Occipital lobe (tissue), 2 donors: ENCODE data around the gene SKIDA1. TPM values are rescaled to one million over a fixed set of nuclear protein-coding genes. Genes with fewer than 3 reads are reported as not detected.
A peak's percentile ranks its signal among the peaks of the same experiment; 100 is the strongest.

Experiments
- DNase-seq: peaks from one replicate; lab custom pipeline; 2025; lab: John Stamatoyannopoulos, UW
- total RNA-seq: library from RNA; depleted of rRNA; stranded (reverse); fragments of >200 nt; gene quantifications from one replicate; pipeline ENCODE4 v1.2.3, GENCODE V29; 2014

Gene SKIDA1
- total RNA-seq, 1 donor from 2014 or later: 9.4 TPM

DNA sequence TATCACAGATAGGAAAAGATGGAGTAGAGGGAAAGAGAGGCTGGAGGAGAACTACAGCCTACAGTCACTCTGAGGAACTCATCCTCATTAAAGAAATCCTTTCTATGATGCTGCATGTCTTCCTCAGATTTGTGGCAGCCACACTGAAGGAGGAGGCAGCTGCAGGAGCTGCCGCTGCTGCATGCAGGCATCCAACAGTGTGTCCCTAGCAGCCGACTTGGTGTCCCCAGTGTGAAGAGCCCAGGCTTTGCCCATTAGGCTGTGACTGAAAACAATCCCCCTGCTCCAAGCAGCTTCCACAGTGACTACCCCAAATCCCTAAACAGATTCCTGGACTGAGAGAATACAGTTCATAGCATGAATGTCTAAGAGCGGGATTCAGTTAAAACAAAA is 23.1 kb downstream of the SKIDA1 start:
- no peak for DNase-seq

DNA sequence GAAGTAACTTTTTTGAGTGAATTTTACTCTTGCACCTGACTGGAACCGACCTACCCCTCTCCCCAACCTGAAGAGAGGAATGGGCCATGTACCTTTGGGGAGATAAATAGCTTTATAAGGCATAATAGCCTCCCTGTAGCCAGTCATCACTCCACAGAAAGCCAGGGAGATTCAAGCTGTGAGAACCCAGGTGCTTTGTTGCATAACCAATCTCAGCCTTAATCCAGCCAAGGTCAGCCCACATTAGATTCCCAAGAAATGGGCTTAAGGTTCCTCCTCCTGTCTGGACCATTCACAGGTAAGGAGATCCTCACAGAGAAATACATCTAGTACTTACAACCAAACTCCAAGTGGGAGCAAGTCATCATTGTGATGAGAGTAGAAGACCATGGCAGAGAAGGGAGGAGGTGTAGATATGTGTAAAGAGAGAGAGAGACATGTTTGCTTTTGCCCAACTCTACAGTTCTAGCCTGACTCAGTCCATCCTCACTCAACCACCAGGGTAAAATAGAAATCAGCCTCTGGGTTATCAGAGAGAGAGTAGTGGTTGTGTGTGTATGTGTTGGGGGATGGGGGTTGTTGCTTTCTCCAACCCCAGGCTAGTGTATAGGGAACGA is 23.6 kb downstream of the SKIDA1 start:
- no peak for DNase-seq

DNA sequence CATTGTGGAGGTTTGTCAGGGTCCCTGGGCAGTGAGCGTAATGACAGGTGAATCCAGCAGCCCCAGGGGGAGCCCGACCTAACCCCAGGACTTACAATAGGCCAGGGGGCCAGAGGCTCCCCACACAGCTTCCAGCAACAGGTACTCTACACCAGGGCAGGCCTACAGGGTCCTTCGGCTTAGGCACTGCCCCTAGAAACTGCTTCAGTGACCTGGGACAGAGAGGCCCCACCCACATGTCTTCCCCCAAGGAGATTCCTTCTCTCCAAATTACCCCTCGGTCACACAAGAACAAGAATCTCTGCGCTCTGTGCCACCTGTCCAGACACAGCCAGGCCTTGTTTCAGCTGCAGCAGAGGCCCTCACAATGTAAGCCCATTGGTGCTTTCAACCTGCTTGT is 24.4 kb downstream of the SKIDA1 start:
- no peak for DNase-seq

DNA sequence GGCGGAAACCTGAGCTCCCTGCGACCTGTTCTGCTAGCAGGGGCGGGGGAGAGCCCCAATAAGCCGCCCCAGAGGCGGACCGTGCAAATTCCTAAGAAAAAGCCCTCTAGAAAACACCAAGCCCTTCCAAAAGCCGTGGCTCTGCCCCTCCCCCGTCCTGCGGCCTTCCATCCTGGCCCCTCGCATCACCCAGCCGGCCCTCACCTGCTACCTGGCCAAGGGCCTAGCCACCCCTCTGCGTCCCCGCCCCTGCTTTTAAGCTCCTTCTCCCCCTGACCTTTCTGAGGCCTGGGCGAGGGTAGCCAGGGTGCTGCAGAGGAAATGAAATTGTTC is 24.9 kb downstream of the SKIDA1 start:
- DNase-seq: no peak

DNA sequence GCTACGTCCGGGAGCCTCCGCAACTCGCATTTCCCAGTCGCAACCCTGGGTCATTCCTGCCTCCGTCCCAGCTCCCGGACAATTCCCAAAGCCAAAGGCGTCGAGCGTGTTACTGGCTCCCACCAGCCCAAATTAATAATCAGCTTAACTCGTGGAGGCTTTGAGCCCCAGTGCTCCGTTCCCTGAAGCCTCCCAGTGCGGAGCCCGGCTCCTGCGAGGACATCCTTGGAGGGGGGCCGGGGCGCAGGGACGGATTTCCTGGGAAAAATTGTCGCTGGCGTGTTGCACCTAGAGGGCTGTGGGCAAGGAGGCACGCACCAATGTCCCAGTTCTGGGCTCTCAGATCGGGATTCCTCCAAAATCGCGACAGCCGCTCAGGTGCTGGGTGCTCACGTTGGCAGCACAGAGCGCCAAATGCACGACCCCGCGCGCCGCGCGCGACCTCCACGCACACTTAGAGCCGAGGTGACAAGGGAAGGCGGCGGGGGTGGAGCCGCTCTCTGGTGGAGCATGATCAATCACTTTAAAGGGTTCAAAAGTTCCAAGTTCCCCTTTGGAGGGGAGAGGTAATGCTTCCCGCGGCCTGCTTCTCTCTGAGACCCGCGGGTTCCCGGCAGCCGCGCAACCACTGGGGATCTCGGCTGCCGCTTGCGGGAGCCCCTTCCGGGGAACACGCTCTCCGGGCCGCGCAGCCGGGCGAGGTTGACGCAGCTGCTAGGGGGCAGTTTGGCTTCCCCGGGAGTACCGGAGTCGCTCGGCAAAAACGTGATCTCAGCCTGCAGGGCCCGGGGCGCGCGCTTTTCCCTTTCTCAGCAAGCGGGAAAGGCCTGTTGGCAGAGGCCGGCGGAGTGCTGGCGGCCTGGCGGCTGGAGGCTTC is 25.5 kb downstream of the SKIDA1 start:
- DNase-seq: no peak

DNA sequence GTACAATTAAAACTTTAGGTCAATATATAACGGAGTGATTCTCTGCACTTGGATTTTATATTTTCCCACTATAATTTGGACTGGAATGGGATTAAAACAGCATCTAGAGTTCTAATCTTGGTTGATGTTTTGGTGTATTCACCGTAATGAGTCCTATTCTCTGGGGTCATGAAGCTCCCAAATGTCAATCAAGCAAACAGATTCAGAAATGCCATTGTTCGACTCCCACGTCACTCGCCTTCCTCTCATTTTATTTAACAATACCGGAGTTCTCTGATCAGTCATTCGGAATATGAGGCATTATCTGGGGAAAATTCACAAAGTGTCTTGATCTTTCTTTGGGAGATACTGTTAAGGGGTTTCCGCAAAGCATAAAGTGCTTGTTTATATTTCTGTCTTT is 26.5 kb downstream of the SKIDA1 start:
- no peak for DNase-seq

DNA sequence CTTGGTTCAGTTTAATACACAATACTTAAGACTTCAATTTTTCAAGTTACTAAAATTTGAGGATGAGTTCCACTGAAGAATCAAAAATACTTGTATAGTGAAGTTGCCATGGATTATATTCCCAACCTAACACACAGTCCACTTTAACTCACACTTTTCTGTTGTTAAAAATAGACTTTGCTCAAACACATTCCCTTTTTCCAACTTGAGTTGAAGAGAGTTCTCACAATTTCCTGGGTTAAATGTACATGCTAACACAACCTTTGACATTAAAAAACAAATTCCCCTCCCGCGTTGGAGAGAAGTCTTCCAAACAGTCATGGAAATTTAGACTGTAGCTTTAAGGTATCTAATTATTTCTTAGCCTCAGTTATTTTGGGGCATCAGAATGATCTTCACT is 27.1 kb downstream of the SKIDA1 start:
- no peak for DNase-seq

DNA sequence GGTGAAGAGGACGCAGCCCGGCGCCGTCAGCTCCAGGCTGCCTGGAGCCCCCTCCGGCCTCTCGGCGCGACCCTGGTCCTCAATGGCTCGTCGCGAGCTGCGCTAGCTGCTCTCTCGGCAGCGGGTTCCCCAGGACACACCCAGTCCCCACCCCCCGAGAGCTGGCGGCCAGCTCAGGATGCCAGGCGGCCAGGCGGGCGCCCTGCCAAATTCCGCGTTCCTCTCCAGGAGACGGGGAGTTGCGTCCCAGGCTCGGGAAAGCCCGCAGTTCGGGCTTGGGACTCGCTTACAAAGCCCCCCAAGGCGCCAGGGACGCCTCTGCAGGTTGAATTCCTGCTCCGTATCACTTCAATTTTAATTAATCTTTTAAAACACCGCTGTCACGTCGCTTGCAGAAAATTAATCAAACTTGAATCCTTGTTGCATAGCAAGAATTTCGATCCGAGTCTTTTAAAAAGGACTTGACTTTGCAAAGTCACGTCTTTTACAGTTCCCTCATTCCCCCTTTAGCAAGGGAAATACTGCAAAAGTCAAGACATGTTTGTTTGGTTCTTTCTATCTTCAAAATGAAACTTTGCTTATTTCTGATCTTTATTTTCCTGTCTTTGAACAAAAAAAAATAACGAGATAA is 28.2 kb downstream of the SKIDA1 start:
- peak; percentile 68 for DNase-seq

DNA sequence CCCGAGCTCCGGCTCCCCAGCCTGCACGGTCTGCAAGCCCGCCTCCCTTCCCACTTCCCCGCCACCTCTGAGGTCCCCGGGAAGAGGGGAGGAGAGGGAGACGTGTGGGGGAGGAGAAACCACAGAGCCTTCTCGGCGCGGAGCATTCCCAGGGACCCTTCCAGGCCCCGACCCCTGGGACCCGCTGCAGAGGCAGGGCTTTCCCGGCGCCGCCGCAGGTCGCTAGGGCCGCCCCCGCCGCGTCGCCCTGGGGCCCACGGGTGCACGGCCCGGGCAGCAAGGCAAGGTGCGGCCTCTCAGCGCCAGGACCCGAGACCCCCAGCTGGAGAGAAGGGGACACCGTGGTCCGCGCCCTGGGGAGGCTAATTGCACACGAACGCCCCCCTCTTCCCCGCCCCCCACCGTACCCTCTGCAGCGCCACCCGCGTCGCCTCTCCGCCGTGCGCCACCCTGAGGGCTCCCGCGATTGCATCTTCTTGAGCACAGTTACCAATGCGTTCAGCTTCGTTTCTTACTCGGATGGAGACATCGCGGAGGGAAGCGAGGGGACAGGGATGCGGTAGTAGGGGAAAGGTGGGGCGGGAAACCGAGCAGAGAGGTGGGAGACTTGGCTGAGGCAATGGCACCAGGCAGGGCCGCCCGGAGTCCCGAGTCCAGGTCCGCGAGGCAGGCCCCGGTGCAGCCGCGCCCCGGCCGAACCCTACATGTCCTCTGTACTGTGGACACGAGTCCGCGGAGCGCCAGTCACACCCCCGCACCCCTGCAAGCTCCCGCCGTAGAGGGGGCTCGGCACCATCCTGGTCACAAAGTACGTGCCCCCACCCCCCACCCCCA is 28.9 kb downstream of the SKIDA1 start:
- peak; percentile 54 for DNase-seq

DNA sequence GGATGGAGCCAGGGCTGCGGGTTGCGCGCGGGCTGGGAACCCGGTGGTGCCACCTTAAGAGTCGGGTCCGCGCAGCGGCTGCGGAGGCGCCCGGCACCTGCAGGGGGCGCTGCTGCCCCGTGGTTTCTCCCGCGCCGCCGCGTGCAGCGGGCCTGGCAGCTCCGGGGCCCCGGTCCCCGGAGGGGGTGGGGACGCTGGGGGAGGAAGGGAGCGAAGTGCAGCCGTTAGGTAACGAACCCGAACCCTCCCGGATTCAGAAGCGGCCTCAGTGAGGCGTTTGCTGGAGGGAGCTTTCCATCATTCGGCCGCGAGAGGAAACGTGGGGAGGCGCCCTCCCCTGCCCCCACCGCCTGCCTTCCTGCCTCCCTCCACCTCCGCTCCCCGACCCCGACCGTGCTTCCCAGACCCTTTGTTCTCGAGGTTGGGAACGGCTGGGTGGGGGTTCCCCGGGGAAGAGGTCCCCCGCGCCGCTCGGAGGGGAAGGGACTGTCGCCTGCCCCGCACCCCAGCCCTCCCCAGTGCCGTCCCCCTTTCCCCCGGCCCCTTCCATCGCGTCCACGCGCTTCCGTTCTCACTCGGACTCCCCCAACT is 29.6 kb downstream of the SKIDA1 start:
- DNase-seq: peak; percentile 78

DNA sequence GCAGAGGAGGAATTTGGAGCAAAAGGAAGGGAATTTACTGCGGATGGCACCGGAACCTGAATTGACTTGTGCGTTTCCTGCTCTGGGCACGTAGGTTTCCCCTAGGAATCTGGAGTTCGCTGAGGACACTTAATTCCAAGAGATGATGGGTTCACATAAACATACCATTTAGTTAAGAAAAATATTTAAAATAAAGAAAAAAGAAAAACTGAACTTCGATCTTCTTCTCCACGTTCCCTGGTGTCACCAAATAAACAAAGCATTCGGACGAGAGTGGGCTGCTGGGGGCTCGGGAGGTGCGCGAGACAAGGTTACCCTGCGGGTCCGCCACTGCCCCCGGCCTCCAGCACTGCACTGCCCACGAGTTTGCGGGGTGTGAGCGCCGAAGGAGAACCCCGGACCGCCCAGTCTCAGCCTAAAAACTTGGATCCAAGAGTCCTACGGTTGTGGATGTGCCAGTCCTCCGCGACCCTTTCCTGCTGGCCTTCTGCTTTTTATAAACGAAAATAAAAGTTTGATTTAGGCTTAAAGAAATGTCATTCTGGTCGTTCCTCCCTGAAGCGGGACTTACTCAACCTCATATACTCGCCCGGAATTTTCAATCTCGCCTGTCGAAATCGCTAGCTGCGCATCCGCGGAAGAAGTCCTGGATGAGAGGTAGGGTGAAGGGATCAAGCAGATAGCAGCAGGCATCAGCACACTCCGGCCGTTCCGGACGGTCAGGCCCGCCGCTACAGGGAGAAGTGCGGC is 30.3 kb downstream of the SKIDA1 start:
- DNase-seq: no peak

DNA sequence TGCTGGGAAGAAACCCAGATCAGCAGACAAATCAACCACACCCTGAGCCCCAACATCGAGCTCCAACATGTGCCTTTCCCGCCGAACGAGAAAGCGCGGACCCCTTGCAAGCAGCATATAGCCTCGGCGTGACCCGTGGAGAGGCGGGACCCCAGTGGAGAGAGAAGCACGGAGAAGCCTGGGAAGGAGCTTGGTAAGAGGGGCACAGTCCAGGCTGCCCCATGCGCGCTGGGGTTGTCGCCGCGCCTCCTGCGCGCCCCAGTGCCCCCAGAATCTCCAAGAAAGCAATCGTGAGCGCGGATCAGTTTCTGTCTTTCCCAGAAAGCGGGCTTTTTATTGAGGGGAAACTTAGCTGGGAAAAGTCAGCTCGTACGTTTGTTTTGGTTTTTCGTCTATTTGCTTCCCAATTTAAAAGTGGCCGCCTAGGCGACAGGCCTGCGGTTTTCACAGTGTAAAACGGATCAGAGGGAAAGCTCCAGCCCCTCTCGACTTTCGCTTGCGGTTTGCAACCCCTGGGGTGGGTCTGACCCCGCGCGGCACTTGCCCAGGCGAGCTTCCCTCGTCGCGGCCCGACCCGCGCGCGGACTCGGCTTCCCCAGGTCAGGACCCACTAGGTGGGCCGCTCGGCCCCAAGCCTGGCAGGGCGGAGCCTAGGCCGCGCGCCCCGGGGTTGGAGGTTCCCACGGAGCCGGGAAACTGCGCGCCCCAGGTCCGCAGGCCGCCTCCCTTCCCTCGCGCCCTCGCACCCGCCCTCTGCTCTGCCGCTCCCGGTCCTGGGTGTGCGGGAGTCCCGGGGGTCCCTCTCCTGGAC is 31.1 kb downstream of the SKIDA1 start:
- DNase-seq: peak; percentile 35

DNA sequence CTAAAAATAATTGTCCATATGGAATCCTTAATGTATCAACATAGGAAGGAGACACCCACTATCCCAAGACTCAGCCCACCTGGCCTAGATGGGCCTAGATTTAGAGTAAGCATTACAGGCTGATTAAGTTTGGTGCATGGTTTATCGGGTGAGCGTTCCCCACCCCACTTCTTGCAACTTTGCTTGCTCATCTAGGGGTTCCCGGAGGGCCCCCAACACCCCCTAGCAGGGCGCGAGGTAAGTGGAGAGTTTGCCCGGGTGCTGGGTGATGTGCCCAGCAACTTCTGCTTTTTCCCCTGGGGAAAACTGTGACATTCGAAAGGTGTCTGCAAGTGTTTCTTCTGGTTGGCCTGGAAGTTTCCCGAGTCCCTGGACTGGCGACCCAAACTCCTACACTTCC is 31.7 kb downstream of the SKIDA1 start:
- DNase-seq: no peak

DNA sequence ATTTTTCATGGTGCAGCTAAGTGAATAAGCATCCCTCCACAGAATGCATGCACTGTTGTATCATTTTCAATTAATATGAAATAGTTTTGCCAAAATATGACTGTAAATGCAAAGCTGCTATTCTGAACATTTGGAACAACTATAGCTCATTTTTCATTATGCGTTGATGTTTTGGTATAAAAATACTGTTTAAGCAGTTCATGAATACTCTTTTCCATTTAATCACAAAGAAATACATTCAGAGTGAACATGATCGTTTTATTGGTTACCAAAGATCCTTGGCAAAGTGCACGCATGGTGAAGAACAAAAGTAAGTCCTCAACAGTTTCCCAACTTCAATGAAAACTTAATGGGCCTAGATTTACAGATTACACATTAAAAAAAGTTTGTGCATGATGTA is 33.1 kb downstream of the SKIDA1 start:
- no peak for DNase-seq

DNA sequence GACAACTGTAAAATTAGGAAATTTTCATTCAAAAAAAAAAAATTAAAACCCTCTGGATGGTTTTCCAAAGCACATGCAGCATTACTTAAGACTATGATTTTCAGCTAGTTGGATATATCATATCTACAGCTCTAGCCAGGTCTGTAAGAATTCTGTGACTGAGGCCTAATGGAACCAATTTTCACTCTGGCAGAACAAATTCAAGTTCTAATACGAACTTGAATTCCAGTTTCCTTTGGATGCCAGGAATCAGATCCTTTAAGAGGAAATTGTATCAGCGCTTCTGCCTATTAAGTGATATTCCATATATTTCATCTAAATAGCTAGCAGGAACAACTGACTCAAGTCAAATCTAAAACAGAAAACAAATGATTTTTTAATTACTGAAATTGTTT is 34.8 kb downstream of the SKIDA1 start:
- DNase-seq: no peak

DNA sequence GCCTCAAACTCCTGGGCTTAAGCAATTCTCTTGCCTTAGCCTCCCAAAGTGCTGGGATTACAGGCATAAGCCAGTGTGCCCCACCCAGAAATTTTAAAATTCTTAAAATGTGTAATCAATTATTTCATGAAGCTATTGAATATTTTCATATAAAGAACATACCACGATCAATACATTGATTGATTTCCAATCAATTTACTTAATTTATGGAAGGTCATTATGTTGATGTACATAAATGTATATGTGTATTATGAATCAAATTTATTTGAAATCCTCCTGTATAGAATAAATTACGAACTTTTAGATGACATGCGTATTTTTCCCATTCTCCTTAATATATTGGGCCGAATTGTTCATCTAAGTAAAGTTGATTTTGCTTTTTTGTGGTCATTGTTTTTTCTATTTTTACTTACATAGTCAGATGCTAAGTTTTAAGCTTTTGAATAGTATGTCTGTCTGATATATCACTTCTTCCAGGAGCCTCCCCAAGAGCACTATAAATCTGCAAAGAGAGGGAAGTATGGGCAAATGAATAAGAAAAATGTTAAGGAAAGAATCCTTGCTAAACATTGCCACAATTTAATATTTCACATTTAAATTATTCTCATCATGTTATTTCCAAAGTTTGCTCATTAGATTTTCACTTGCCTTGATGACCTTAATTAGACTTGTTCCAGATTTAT is 35.3 kb downstream of the SKIDA1 start:
- DNase-seq: no peak

DNA sequence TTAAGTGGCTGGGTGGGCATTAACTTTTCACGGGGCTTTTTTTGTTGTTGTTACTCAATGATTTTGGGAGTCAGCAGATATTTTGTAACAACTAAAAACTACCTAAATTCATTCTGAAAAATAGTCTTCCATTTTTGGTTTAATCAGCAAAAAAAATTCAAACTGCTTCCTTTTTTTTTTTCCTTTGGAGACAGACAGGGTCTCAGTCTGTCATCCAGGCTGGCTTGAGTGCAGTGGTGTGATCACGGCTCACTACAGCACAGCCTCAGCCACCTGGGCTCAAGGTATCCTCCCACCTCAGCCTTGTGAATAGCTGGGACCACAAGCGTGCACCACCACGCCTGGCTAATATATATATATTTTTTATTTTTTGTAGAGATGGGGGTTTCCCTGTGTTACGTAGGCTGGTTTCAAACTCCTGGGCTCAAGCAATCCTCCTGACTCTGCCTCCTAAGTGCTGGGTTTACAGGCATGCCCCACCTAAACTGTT is 36.5 kb downstream of the SKIDA1 start:
- DNase-seq: no peak

DNA sequence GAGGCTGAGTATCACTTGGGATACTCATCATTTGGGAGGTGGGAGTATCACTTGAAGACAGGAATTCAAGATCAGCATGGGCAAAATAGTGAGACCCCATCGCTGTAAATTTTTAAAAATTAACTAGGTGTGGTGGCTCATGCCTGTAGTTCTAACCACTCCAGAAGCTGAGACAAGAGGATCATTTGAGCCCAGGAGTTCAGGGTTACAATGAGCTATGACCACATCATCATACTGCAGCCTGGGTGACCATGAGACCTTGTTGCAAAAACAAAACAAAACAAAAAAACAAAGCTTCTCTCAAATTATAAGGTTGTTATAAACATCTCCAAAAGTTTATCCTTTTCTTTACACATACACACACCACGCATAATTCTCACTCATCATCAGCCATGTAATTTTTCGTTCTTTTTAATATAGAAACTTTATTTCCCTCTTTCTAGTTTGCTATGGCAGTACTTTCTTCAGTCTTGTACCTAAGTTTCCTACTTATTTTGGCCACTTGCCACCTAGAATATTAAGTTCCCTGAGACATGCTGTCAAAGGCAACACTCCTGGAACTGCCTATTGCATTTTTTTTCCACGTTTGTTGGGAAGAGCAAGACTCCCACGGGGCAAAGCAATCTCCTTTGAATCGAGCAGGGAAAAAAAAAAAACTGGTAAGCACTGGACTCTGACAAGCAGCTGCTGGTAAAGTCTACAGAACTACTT is 37.1 kb downstream of the SKIDA1 start:
- DNase-seq: no peak
